Measurements from ENCODE around the gene PCDH9.

PCDH9 gene

DNA sequence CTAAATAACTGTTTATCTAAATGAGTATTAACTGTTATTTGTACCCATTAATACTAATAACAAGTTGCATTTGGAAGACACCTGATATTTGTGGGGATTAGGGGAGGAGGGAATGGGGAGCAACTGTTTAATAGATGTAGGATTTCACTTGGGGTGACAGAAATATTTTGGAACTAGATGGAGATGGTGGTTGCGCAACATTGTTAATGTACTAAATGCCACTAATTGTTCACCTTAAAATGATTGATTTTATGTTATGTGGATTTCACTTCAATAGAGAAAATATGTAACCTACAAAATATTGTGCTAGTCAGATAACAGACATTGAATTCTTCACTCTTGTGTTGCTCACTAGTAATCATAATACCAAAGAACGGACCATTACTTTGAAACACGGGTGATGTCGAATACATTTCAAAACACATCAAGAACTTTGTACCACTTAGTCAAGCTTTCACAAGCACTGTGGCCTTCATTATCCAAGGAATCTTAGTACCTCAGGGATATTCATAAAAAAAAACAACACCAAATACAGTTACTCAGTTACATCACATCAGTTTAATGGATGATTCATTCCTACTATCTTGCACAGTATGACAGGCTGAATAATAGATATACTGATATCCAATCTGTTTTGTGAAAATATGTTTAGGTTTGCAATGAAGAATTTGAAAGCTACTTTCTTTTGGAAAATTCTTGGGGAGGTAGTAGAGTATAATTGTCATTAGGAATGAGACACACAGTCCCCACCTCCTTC, 721.8 kb downstream of the PCDH9 start:
- no peak overlapping the region for H3K4me3 ChIP-seq (ENCODE audit: low read depth, low read length)
- TF ChIP-seq, protein P1, sequence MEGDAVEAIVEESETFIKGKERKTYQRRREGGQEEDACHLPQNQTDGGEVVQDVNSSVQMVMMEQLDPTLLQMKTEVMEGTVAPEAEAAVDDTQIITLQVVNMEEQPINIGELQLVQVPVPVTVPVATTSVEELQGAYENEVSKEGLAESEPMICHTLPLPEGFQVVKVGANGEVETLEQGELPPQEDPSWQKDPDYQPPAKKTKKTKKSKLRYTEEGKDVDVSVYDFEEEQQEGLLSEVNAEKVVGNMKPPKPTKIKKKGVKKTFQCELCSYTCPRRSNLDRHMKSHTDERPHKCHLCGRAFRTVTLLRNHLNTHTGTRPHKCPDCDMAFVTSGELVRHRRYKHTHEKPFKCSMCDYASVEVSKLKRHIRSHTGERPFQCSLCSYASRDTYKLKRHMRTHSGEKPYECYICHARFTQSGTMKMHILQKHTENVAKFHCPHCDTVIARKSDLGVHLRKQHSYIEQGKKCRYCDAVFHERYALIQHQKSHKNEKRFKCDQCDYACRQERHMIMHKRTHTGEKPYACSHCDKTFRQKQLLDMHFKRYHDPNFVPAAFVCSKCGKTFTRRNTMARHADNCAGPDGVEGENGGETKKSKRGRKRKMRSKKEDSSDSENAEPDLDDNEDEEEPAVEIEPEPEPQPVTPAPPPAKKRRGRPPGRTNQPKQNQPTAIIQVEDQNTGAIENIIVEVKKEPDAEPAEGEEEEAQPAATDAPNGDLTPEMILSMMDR (IDR thresholded peaks at IDR 0.05; ENCODE audit: borderline replicate concordance, insufficient read depth, low read depth, low read length): no peak

DNA sequence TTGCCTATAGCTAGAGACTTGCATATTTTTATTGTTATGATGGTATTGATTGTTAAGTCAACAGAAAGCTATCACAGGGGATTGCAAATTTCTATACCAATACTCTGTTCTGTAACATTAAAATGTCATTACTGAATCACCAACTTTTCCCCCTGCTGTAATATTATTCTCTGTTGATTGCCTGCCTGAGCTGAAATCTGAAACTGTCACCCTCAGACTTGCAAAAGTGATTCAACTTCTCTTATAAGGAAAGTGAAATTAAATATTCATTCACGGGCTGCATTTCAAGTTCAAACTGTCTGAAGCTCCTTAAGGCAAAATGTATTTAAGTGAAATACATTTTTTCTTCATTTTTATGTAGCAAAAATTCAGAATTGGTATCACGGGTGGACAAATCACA, 723.2 kb downstream of the PCDH9 start:
- TF ChIP-seq, protein P1 (IDR thresholded peaks at IDR 0.05; ENCODE audit: borderline replicate concordance, insufficient read depth, low read depth, low read length): no peak
- no peak overlapping the region for H3K4me3 ChIP-seq (ENCODE audit: low read depth, low read length)

DNA sequence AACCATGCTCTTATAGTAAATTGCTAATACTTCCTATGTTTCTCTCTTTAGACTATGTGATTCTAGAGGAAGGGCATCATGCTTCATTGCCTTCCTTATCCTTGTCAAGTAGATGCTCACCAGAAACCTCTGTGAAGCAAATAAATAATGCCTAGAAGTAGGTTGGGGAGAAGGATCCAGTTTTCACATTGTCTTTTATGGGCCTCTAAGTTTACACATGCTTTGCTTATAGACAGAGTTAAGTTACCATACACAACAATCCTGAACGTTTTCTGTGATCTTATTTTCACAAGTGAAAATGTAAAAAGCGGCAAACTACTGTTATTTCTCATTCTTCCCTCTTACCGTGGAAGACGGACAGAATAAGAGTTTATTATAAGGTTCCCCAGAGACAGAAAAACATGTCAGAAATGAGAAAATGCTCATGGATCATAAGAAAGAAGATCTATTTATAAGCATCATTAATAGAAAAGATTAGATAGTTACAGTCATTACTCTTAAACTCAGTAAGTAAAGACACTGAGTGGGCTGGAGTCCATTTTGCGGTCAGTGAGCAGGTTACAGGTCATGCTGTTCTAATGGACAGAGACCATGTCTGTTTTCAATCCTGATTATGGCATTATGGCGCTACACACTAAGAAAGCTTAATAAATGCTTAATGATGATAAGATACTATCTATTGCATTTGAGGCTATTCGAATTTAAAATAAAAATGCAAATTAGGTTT, 723.9 kb downstream of the PCDH9 start:
- TF ChIP-seq, protein P1 (IDR thresholded peaks at IDR 0.05; ENCODE audit: borderline replicate concordance, insufficient read depth, low read depth, low read length): no peak
- no peak overlapping the region for H3K4me3 ChIP-seq (ENCODE audit: low read depth, low read length)

GRCh38 chr13:66503890-66504289, 726.2 kb downstream of the PCDH9 start:
- TF ChIP-seq, protein P1 (IDR thresholded peaks at IDR 0.05; ENCODE audit: borderline replicate concordance, insufficient read depth, low read depth, low read length): no peak
- H3K4me3 ChIP-seq (ENCODE audit: low read depth, low read length): no peak overlapping the region

DNA sequence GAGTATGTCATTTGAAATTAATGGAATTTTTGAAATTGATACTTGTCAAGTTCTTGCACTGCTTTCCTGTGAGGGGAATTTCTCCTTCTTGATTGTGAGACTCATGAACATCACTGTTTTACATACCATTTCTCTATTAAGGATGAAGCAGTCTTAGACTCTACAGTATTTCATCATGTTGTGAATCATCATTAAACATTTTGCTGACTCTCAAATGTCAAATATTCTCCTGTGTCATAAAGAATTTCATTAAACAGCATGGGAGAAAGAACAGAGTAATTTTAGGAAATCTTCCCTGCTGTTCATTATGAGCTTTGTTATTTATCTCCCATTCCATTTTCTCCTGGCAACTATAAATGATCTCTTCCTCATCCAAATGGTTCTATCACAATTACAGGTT, 729.0 kb downstream of the PCDH9 start:
- H3K4me3 ChIP-seq (ENCODE audit: low read depth, low read length): no peak overlapping the region
- TF ChIP-seq, protein P1 (IDR thresholded peaks at IDR 0.05; ENCODE audit: borderline replicate concordance, insufficient read depth, low read depth, low read length): no peak

GRCh38 chr13:66492479-66492878, 737.7 kb downstream of the PCDH9 start:
- TF ChIP-seq, protein P1 (IDR thresholded peaks at IDR 0.05; ENCODE audit: borderline replicate concordance, insufficient read depth, low read depth, low read length): no peak
- no peak overlapping the region for H3K4me3 ChIP-seq (ENCODE audit: low read depth, low read length)

DNA sequence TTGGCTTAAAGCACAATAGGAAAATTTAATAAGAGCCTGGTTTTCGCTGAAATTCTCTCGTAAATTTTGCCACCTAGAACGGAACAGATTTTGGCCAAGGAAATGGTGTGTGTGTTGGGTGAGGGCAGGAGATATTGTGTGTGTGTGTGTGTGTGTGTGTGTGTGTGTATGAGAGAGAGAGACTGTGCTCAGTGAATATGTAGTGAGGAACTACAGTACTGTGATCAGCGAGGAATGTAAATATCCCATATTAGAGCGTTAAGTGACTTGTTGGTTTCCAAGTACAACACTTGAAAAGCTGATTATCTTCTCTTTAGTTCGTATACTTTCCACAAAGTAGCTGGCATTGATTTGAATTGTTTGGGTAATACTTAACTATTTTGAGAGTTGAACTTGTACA, 738.9 kb downstream of the PCDH9 start:
- TF ChIP-seq, protein P1 (IDR thresholded peaks at IDR 0.05; ENCODE audit: borderline replicate concordance, insufficient read depth, low read depth, low read length): no peak
- no peak overlapping the region for H3K4me3 ChIP-seq (ENCODE audit: low read depth, low read length)
